ENCODE measurements around the gene LY6G6D. TPM values are rescaled to one million over a fixed set of nuclear protein-coding genes. Genes with fewer than 3 reads are reported as not detected.

The LY6G6D gene
- total RNA-seq, 1 experiment from 2014 or later = not detected

GRCh38 chr6:31693535-31693934, 21.6 kb upstream of the LY6G6D start (continued):
- TF ChIP-seq ZNF532 (CRISPR knock-in tag; IDR thresholded peaks at IDR 0.05; ENCODE audit: borderline replicate concordance) = no peak

- POLR2A ChIA-PET = no interaction called here
- H3K4me3 Mint-ChIP-seq = no peak overlapping the region
- H3K36me3 Mint-ChIP-seq = peaks cover 11% of the 10 kb centered on the region
- no peak for ATAC-seq
- CTCF ChIA-PET = interaction anchor here (0.7 kb wide), 1 partner anchor 191 kb away, joined by 3 read pairs; no protein-coding TSS in a partner anchor
- TF ChIP-seq ZNF138 (CRISPR knock-in tag; conservative IDR thresholded peaks at IDR 0.05) (no peak), ZNF263 (CRISPR knock-in tag; IDR thresholded peaks at IDR 0.05; ENCODE audit: low read depth) (no peak), FOXJ3 (CRISPR knock-in tag; IDR thresholded peaks at IDR 0.05; ENCODE audit: borderline replicate concordance) (no peak), ZNF423 (CRISPR knock-in tag; IDR thresholded peaks at IDR 0.05) (no peak)
- no peaks in the 10 kb centered on the region; the same call in 1 of the 2 replicates for H3K27me3 Mint-ChIP-seq (ENCODE audit: low read depth)
- no peak for DNase-seq (ENCODE audit: low spot score)
- H3K4me1 Mint-ChIP-seq = peaks cover 8% of the 10 kb centered on the region
- no peaks in the 10 kb centered on the region for H3K9me3 Mint-ChIP-seq
- H3K27ac Mint-ChIP-seq = peak overlapping the region; percentile 41
Measured at GRCh38 chr6:31697555-31697954, 17.6 kb upstream of the LY6G6D start.

- ChIA-PET CTCF (interaction anchor here (1.2 kb wide), 1 partner anchor 11 kb away, joined by 3 read pairs; no protein-coding TSS in a partner anchor), POLR2A (no interaction called here)
- Mint-ChIP-seq H3K4me3 (peak overlapping the region; percentile 95), H3K36me3 (peaks cover 7% of the 10 kb centered on the region; the same call in 1 of the 2 replicates), H3K9me3 (no peaks in the 10 kb centered on the region), H3K27ac (no peak overlapping the region), H3K27me3 (ENCODE audit: low read depth) (no peaks in the 10 kb centered on the region; the same call in 1 of the 2 replicates), H3K4me1 (peaks cover 12% of the 10 kb centered on the region)
- TF ChIP-seq ZNF425 (CRISPR knock-in tag; conservative IDR thresholded peaks at IDR 0.05) = no peak
- TF ChIP-seq KAT7 (CRISPR knock-in tag; IDR thresholded peaks at IDR 0.05; ENCODE audit: borderline replicate concordance) = no peak
- TF ChIP-seq ZMAT4 (CRISPR knock-in tag; IDR thresholded peaks at IDR 0.05) = no peak
- TF ChIP-seq CREM (CRISPR knock-in tag; IDR thresholded peaks at IDR 0.05) = no peak
- no peak for TF ChIP-seq USF2 (CRISPR knock-in tag; IDR thresholded peaks at IDR 0.05)
- no peak for TF ChIP-seq FOXP1 (CRISPR knock-in tag; IDR thresholded peaks at IDR 0.05; ENCODE audit: borderline replicate concordance)
- TF ChIP-seq ZBTB21 (CRISPR knock-in tag; IDR thresholded peaks at IDR 0.05; ENCODE audit: borderline replicate concordance) = no peak
- no peak for TF ChIP-seq JAZF1 (CRISPR knock-in tag; IDR thresholded peaks at IDR 0.05)
- TF ChIP-seq NFATC4 (CRISPR knock-in tag; IDR thresholded peaks at IDR 0.05) = no peak
- ATAC-seq (no peak), DNase-seq (ENCODE audit: low spot score) (no peak)
Measured at GRCh38 chr6:31700740-31701401, 14.3 kb upstream of the LY6G6D start.

Data from WTC11 (cell line).